Neural cell (in vitro differentiated cells): ENCODE results near the gene PCDH11X.
"Not testable (repeated sequence)": the region's sequence is repeated elsewhere in the genome, so short reads cannot be mapped to it uniquely, and the experiment has no call there.

Source experiments
- CTCF ChIP-seq: fragments of 450-650 bp; IDR thresholded peaks from 2 replicates; pipeline ENCODE4 v1.5.1; 2014; ENCODE audit warnings: antibody characterized with exemption, mild to moderate bottlenecking, moderate library complexity; ENCODE audit not compliant: poor library complexity, severe bottlenecking
- EP300 ChIP-seq: fragments of 450-650 bp; conservative IDR thresholded peaks from 2 replicates; pipeline ENCODE4 v1.6.1; 2014; ENCODE audit warnings: antibody characterized with exemption, mild to moderate bottlenecking, moderate library complexity; ENCODE audit not compliant: poor library complexity, severe bottlenecking
- EZH2 ChIP-seq: fragments of 200-600, 300-800 bp; shearing (Covaris generic), sonication (generic); IDR thresholded peaks from 2 replicates; pipeline ENCODE4 v1.6.1; 2014; ENCODE audit warnings: antibody characterized with exemption, low read length, borderline replicate concordance, mild to moderate bottlenecking; ENCODE audit not compliant: insufficient read depth, poor library complexity, severe bottlenecking
- MXI1 ChIP-seq: fragments of 450-650 bp; conservative IDR thresholded peaks from 2 replicates; pipeline ENCODE4 v1.6.1; 2014; ENCODE audit warnings: antibody characterized with exemption, mild to moderate bottlenecking; ENCODE audit not compliant: poor library complexity, severe bottlenecking
- POLR2AphosphoS5 ChIP-seq: IDR thresholded peaks from 2 replicates; pipeline ENCODE4 v1.6.1; 2012
- RAD21 ChIP-seq: fragments of 450-650 bp; conservative IDR thresholded peaks from 2 replicates; pipeline ENCODE4 v1.6.1; 2014; ENCODE audit warnings: antibody characterized with exemption, mild to moderate bottlenecking, moderate library complexity
- REST ChIP-seq: IDR thresholded peaks from 2 replicates; pipeline ENCODE4 v1.6.1; 2012; ENCODE audit warnings: borderline replicate concordance
- SMC3 ChIP-seq: fragments of 450-650 bp; conservative IDR thresholded peaks from 2 replicates; pipeline ENCODE4 v1.6.1; 2014; ENCODE audit warnings: antibody characterized with exemption, mild to moderate bottlenecking, moderate library complexity; ENCODE audit not compliant: poor library complexity

- TF ChIP-seq CTCF, POLR2AphosphoS5, EZH2, RAD21, REST, EP300, SMC3, MXI1: not testable (repeated sequence)
Measured at GRCh38 chrX:91780698-91781097, 1.5 kb downstream of the PCDH11X start.
